Ishikawa (cell line): ENCODE data around the gene TCTN1.

Source experiments
- CEBPB ChIP-seq: IDR thresholded peaks from 2 replicates; pipeline ENCODE4 v1.6.1; 2012
- CREB1 ChIP-seq: IDR thresholded peaks from 2 replicates; pipeline ENCODE4 v1.6.1; 2012; ENCODE audit warnings: low read depth
- EGR1 ChIP-seq: IDR thresholded peaks from 2 replicates; pipeline ENCODE4 v1.6.1; 2012
- EP300 ChIP-seq: IDR thresholded peaks from 2 replicates; pipeline ENCODE4 v1.6.1; 2012; ENCODE audit warnings: borderline replicate concordance
- FOXM1 ChIP-seq: IDR thresholded peaks from 2 replicates; pipeline ENCODE4 v1.6.1; 2012; ENCODE audit warnings: low read depth, borderline replicate concordance
- NFIC ChIP-seq: IDR thresholded peaks from 2 replicates; pipeline ENCODE4 v1.6.1; 2012
- RAD21 ChIP-seq: IDR thresholded peaks from 2 replicates; pipeline ENCODE4 v1.6.1; 2012; ENCODE audit warnings: low read depth
- TAF1 ChIP-seq: IDR thresholded peaks from 2 replicates; pipeline ENCODE4 v1.6.1; 2012; ENCODE audit warnings: low read depth, mild to moderate bottlenecking
- TCF12 ChIP-seq: IDR thresholded peaks from 2 replicates; pipeline ENCODE4 v1.6.1; 2012; ENCODE audit warnings: low read depth
- TEAD4 ChIP-seq: IDR thresholded peaks from 2 replicates; pipeline ENCODE4 v1.6.1; 2012
- YY1 ChIP-seq: IDR thresholded peaks from 2 replicates; pipeline ENCODE4 v1.6.1; 2012; ENCODE audit warnings: low read depth
- ZBTB7A ChIP-seq: IDR thresholded peaks from 2 replicates; pipeline ENCODE4 v1.6.1; 2012; ENCODE audit warnings: low read depth
- TF ChIP-seq, protein P1 (sequence below): IDR thresholded peaks from 2 replicates; pipeline ENCODE4 v1.6.1; 2012
- TF ChIP-seq, protein P2 (sequence below): IDR thresholded peaks from 2 replicates; pipeline ENCODE4 v1.6.1; 2012; ENCODE audit warnings: low read depth, mild to moderate bottlenecking
- TF ChIP-seq, protein P3 (sequence below): IDR thresholded peaks from 2 replicates; pipeline ENCODE4 v1.6.1; 2012

The TCTN1 gene

DNA sequence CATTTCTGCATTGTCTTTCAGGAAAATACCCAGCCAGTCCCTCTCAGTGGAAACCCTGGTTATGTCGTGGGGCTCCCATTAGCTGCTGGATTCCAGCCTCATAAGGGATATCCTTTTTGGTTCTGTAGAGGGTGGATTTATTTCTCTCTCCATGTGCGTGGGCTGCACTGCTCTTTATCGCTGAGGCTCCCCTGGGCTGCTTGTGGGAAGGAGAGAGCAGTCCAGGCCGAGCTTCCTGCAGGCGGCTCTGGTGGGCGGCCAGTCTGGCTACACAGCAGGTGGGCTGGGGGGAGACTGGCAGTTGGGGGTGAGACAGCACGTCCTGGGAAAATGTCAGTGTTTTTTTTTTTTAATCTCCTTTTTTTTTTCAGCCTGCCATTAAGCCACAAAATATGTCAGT, 27.6 kb downstream of the TCTN1 start:
- no peak for TF ChIP-seq EGR1
- TF ChIP-seq ZBTB7A = no peak
- no peak for TF ChIP-seq TAF1
- TF ChIP-seq EP300 = no peak
- TF ChIP-seq FOXM1 = no peak
- no peak for TF ChIP-seq NFIC
- TF ChIP-seq, protein P1, sequence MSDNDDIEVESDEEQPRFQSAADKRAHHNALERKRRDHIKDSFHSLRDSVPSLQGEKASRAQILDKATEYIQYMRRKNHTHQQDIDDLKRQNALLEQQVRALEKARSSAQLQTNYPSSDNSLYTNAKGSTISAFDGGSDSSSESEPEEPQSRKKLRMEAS = no peak
- TF ChIP-seq CEBPB = no peak
- TF ChIP-seq CREB1 = no peak
- TF ChIP-seq TCF12 = no peak
- no peak for TF ChIP-seq RAD21
- TF ChIP-seq TEAD4 = no peak
- TF ChIP-seq, protein P2, sequence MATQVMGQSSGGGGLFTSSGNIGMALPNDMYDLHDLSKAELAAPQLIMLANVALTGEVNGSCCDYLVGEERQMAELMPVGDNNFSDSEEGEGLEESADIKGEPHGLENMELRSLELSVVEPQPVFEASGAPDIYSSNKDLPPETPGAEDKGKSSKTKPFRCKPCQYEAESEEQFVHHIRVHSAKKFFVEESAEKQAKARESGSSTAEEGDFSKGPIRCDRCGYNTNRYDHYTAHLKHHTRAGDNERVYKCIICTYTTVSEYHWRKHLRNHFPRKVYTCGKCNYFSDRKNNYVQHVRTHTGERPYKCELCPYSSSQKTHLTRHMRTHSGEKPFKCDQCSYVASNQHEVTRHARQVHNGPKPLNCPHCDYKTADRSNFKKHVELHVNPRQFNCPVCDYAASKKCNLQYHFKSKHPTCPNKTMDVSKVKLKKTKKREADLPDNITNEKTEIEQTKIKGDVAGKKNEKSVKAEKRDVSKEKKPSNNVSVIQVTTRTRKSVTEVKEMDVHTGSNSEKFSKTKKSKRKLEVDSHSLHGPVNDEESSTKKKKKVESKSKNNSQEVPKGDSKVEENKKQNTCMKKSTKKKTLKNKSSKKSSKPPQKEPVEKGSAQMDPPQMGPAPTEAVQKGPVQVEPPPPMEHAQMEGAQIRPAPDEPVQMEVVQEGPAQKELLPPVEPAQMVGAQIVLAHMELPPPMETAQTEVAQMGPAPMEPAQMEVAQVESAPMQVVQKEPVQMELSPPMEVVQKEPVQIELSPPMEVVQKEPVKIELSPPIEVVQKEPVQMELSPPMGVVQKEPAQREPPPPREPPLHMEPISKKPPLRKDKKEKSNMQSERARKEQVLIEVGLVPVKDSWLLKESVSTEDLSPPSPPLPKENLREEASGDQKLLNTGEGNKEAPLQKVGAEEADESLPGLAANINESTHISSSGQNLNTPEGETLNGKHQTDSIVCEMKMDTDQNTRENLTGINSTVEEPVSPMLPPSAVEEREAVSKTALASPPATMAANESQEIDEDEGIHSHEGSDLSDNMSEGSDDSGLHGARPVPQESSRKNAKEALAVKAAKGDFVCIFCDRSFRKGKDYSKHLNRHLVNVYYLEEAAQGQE = no peak
- no peak for TF ChIP-seq YY1
- TF ChIP-seq, protein P3, sequence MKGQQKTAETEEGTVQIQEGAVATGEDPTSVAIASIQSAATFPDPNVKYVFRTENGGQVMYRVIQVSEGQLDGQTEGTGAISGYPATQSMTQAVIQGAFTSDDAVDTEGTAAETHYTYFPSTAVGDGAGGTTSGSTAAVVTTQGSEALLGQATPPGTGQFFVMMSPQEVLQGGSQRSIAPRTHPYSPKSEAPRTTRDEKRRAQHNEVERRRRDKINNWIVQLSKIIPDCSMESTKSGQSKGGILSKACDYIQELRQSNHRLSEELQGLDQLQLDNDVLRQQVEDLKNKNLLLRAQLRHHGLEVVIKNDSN = no peak

DNA sequence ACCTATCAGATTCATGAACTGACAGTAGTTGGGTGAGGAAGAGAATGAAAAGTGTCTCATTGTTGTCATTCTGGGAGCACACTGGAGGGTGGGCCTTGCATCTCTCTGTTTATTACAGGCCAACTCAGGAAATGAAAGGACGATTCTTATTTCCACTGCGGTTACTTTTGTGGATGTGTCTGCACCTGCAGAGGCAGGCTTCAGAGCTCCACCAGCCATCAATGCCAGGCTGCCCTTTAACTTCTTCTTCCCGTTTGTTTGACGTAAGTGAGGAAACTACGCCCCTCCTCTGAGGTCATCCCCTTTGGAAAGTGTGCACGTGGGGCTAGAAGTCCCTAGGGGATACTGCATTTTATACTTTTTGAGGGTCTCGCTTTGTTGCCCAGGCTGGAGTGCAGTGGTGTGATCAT, 33.7 kb downstream of the TCTN1 start:
- TF ChIP-seq RAD21 = no peak
- TF ChIP-seq EGR1 = no peak
- TF ChIP-seq TAF1 = no peak
- TF ChIP-seq TCF12 = no peak
- no peak for TF ChIP-seq TEAD4
- TF ChIP-seq, protein P3 = no peak
- no peak for TF ChIP-seq EP300
- no peak for TF ChIP-seq FOXM1
- TF ChIP-seq, protein P2 = no peak
- TF ChIP-seq YY1 = no peak
- no peak for TF ChIP-seq CEBPB
- no peak for TF ChIP-seq ZBTB7A
- no peak for TF ChIP-seq CREB1
- TF ChIP-seq, protein P1 = no peak

DNA sequence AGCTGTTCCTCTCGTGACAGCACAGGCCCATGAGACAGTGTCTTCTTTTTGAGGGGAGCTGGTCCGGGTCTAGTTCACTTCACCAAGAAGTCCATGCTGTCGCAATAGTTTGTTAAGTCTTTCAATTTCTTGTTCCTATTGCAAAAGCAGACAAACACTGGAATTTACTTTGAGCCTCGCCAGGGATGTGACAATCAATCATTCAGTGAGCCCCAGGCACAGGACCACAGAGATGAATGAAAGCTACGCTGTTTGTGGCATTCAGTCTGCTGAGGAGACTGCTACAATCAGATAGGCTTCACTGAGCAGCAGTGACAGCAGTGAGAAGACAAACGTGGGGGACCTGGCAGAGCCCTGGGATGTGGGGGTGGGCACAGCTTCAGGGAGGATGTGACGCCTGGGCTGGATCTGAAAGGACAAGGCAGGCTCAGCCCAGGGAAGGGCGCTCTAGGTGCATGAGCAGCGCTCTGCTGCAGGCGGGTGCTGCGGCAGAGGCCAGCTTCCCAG, 35.5 kb downstream of the TCTN1 start:
- TF ChIP-seq ZBTB7A = no peak
- TF ChIP-seq, protein P1 = no peak
- TF ChIP-seq TCF12 = no peak
- TF ChIP-seq, protein P2 = no peak
- TF ChIP-seq, protein P3 = no peak
- TF ChIP-seq YY1 = no peak
- no peak for TF ChIP-seq NFIC
- TF ChIP-seq TEAD4 = no peak
- TF ChIP-seq CREB1 = no peak
- TF ChIP-seq RAD21 = no peak
- TF ChIP-seq FOXM1 = no peak
- TF ChIP-seq EP300 = no peak
- TF ChIP-seq EGR1 = no peak
